Neural progenitor cell (in vitro differentiated cells): ENCODE results near the gene CFAP57. TPM values are rescaled to one million over a fixed set of nuclear protein-coding genes. Genes with fewer than 3 reads are reported as not detected.

Experiments
- DNase-seq: peaks from one replicate; pipeline ENCODE4 v3.0.0-alpha.2; 2016; ENCODE audit warnings: low spot score
- H2AFZ ChIP-seq: fragments of 200-600 bp; sonication (generic); replicated peaks from 2 replicates; pipeline ENCODE4 v1.6.1; 2016; ENCODE audit warnings: antibody characterized with exemption
- H3F3A ChIP-seq: fragments of 200-600 bp; sonication (generic); 2 replicates; pipeline ENCODE4 v1.6.1; 2016; ENCODE audit warnings: antibody characterized with exemption, low read depth
- H3K27ac ChIP-seq: fragments of 200-600 bp; sonication (generic); 2 replicates; pipeline ENCODE4 v1.5.1; 2016; ENCODE audit warnings: mild to moderate bottlenecking
- H3K27me3 ChIP-seq: fragments of 200-600 bp; sonication (generic); 2 replicates; pipeline ENCODE4 v1.6.1; 2016; ENCODE audit warnings: mild to moderate bottlenecking, moderate library complexity
- H3K36me3 ChIP-seq: fragments of 200-600 bp; sonication (generic); 2 replicates; pipeline ENCODE4 v1.5.1; 2016
- H3K4me1 ChIP-seq: fragments of 200-600 bp; sonication (generic); 2 replicates; pipeline ENCODE4 v1.6.1; 2016; ENCODE audit warnings: mixed run types
- H3K4me2 ChIP-seq: fragments of 200-600 bp; sonication (generic); 2 replicates; pipeline ENCODE4 v1.6.1; 2016
- H3K4me3 ChIP-seq: fragments of 200-600 bp; sonication (generic); 2 replicates; pipeline ENCODE4 v1.5.1; 2016
- H3K79me2 ChIP-seq: fragments of 200-600 bp; sonication (generic); 2 replicates; pipeline ENCODE4 v1.6.1; 2016; ENCODE audit warnings: low read depth
- H3K9ac ChIP-seq: fragments of 200-600 bp; sonication (generic); 2 replicates; pipeline ENCODE4 v1.6.1; 2016
- H3K9me3 ChIP-seq: fragments of 200-600 bp; sonication (generic); 2 replicates; pipeline ENCODE4 v1.5.1; 2016; ENCODE audit warnings: low read depth
- H4K20me1 ChIP-seq: fragments of 200-600 bp; sonication (generic); 2 replicates; pipeline ENCODE4 v1.6.1; 2016; ENCODE audit warnings: low read depth
- H3K27ac Mint-ChIP-seq: 3 replicates; pipeline ENCODE4 v1.8.0; 2021; ENCODE audit warnings: mixed read lengths
- H3K27me3 Mint-ChIP-seq: 2 replicates; pipeline ENCODE4 v1.8.0; 2022; ENCODE audit warnings: low read depth, mild to moderate bottlenecking, inconsistent platforms, moderate library complexity, mixed read lengths; ENCODE audit not compliant: insufficient read depth
- H3K36me3 Mint-ChIP-seq: 3 replicates; pipeline ENCODE4 v1.8.0; 2021; ENCODE audit warnings: mixed read lengths
- H3K4me1 Mint-ChIP-seq: 3 replicates; pipeline ENCODE4 v1.8.0; 2021; ENCODE audit warnings: mixed read lengths
- H3K4me3 Mint-ChIP-seq: 3 replicates; pipeline ENCODE4 v1.8.0; 2021; ENCODE audit warnings: mild to moderate bottlenecking, moderate library complexity, mixed read lengths
- H3K9me3 Mint-ChIP-seq: 3 replicates; pipeline ENCODE4 v1.8.0; 2020; ENCODE audit warnings: mixed read lengths
- EZH2 ChIP-seq: fragments of 200-600 bp; sonication (generic); IDR thresholded peaks from 2 replicates; pipeline ENCODE4 v1.6.1; 2017; ENCODE audit warnings: antibody characterized with exemption, mild to moderate bottlenecking, moderate library complexity
- EZH2phosphoT487 ChIP-seq: fragments of 200-600 bp; sonication (generic); IDR thresholded peaks from 2 replicates; pipeline ENCODE4 v1.6.1; 2017; ENCODE audit warnings: antibody characterized with exemption
- total RNA-seq: library from RNA; depleted of rRNA; stranded (reverse); fragments of >200 nt; gene quantifications from 2 replicates; pipeline ENCODE4 v1.2.3, GENCODE V29; 2015; ENCODE audit warnings: low replicate concordance
- TF ChIP-seq, protein P1 (sequence below): fragments of 200-600 bp; sonication (generic); IDR thresholded peaks from 2 replicates; pipeline ENCODE4 v1.5.1; 2017; ENCODE audit warnings: antibody characterized with exemption, mild to moderate bottlenecking

CFAP57 gene
- total RNA-seq, 1 donor from 2014 or later: 0.97 TPM

DNA sequence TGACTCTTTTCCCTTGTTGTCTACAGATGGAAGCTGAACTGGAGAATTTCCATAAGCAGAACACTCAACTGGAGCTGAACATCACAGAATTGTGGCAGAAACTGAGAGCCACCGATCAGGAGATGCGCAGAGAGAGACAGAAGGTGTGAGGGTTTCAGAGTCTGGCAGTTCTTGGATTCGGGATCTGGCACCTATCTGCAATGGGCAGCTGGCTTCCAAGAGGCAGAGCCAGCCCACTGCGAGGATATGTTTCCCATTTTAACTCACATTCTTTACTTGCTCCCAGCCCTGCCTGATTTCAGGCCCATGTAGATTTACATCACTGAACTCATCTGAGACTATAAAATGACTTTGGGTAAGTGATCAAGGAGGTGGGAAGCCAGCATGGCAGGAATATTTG is 60.4 kb downstream of the CFAP57 start:
- TF ChIP-seq, protein P1, sequence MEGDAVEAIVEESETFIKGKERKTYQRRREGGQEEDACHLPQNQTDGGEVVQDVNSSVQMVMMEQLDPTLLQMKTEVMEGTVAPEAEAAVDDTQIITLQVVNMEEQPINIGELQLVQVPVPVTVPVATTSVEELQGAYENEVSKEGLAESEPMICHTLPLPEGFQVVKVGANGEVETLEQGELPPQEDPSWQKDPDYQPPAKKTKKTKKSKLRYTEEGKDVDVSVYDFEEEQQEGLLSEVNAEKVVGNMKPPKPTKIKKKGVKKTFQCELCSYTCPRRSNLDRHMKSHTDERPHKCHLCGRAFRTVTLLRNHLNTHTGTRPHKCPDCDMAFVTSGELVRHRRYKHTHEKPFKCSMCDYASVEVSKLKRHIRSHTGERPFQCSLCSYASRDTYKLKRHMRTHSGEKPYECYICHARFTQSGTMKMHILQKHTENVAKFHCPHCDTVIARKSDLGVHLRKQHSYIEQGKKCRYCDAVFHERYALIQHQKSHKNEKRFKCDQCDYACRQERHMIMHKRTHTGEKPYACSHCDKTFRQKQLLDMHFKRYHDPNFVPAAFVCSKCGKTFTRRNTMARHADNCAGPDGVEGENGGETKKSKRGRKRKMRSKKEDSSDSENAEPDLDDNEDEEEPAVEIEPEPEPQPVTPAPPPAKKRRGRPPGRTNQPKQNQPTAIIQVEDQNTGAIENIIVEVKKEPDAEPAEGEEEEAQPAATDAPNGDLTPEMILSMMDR: no peak
- TF ChIP-seq EZH2phosphoT487: no peak
- TF ChIP-seq EZH2: no peak
- no peak overlapping the region for H2AFZ ChIP-seq
- H3K9ac ChIP-seq: no peak overlapping the region
- H3F3A ChIP-seq: peaks cover 10% of the 10 kb centered on the region
- H3K4me3 ChIP-seq: no peak overlapping the region
- no peaks in the 10 kb centered on the region for H3K9me3 ChIP-seq
- no peak overlapping the region for H3K27ac ChIP-seq
- peaks cover 11% of the 10 kb centered on the region for H3K4me1 ChIP-seq
- no peaks in the 10 kb centered on the region for H3K36me3 ChIP-seq
- H3K27ac Mint-ChIP-seq: no peak overlapping the region
- H3K4me2 ChIP-seq: no peak overlapping the region
- no peaks in the 10 kb centered on the region for H4K20me1 ChIP-seq
- H3K9me3 Mint-ChIP-seq: no peaks in the 10 kb centered on the region
- no peak for DNase-seq
- H3K4me1 Mint-ChIP-seq: peaks cover 11% of the 10 kb centered on the region
- H3K36me3 Mint-ChIP-seq: no peaks in the 10 kb centered on the region
- no peaks in the 10 kb centered on the region for H3K79me2 ChIP-seq
- H3K4me3 Mint-ChIP-seq: no peak overlapping the region
- no peaks in the 10 kb centered on the region for H3K27me3 ChIP-seq
- peaks cover 13% of the 10 kb centered on the region for H3K27me3 Mint-ChIP-seq

DNA sequence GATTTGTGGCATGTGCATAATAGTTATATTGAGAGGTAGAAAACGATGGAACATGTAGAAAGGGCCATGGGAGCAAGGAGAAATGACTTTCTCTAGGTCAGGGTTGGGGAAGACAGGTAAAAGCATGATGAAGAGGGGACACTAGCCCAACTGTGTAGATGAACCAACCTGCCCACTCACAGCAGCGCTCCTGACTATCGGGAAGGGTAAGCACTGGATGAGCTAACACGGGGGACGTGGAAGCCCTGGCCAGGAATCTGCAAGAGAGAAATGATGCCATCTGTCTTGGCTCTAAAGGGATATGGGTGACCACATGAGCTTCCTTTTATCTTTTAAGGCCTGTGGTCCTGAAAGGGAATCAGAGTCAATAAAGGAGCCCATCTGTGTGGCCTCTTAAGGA is 61.5 kb downstream of the CFAP57 start:
- peaks cover 10% of the 10 kb centered on the region for H3F3A ChIP-seq
- no peak overlapping the region for H3K4me2 ChIP-seq
- H3K79me2 ChIP-seq: no peaks in the 10 kb centered on the region
- no peaks in the 10 kb centered on the region for H4K20me1 ChIP-seq
- no peaks in the 10 kb centered on the region for H3K36me3 ChIP-seq
- H3K4me3 ChIP-seq: no peak overlapping the region
- H3K36me3 Mint-ChIP-seq: no peaks in the 10 kb centered on the region
- peaks cover 10% of the 10 kb centered on the region for H3K27me3 Mint-ChIP-seq
- H3K27ac Mint-ChIP-seq: no peak overlapping the region
- TF ChIP-seq, protein P1: no peak
- no peak for TF ChIP-seq EZH2phosphoT487
- TF ChIP-seq EZH2: no peak
- no peak overlapping the region for H2AFZ ChIP-seq
- DNase-seq: no peak
- no peaks in the 10 kb centered on the region for H3K9me3 Mint-ChIP-seq
- H3K27me3 ChIP-seq: no peaks in the 10 kb centered on the region
- H3K4me1 Mint-ChIP-seq: peaks cover 5% of the 10 kb centered on the region
- H3K9me3 ChIP-seq: no peaks in the 10 kb centered on the region
- H3K4me3 Mint-ChIP-seq: no peak overlapping the region
- H3K4me1 ChIP-seq: peaks cover 11% of the 10 kb centered on the region
- H3K27ac ChIP-seq: no peak overlapping the region
- no peak overlapping the region for H3K9ac ChIP-seq

DNA sequence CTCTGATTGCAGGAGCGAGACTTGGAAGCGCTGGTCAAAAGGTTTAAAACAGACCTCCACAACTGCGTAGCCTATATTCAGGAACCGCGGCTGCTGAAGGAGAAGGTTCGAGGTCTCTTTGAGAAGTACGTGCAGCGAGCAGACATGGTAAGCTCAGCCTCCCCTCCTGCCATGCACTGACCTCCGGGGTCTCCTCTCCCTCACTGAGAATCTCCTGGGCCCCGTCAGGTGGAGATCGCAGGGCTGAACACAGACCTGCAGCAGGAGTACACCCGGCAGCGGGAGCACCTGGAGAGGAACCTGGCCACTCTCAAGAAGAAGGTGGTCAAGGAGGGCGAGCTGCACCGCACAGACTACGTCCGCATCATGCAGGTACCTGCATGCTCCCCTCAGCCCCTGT is 62.1 kb downstream of the CFAP57 start:
- Histone ChIP-seq H3K4me2 (no peak overlapping the region), H2AFZ (no peak overlapping the region), H3F3A (peaks cover 10% of the 10 kb centered on the region), H3K36me3 (no peaks in the 10 kb centered on the region), H3K9ac (no peak overlapping the region), H4K20me1 (no peaks in the 10 kb centered on the region), H3K27ac (no peak overlapping the region), H3K4me3 (no peak overlapping the region), H3K9me3 (no peaks in the 10 kb centered on the region), H3K27me3 (no peaks in the 10 kb centered on the region), H3K4me1 (peaks cover 11% of the 10 kb centered on the region), H3K79me2 (no peaks in the 10 kb centered on the region)
- Mint-ChIP-seq H3K27ac (no peak overlapping the region), H3K4me3 (no peak overlapping the region), H3K9me3 (no peaks in the 10 kb centered on the region), H3K27me3 (peaks cover 10% of the 10 kb centered on the region), H3K4me1 (peaks cover 5% of the 10 kb centered on the region), H3K36me3 (no peaks in the 10 kb centered on the region)
- TF ChIP-seq, protein P1: no peak
- no peak for TF ChIP-seq EZH2
- TF ChIP-seq EZH2phosphoT487: no peak
- DNase-seq: no peak
